Measurements from ENCODE around the gene ACTG1.
A peak's percentile ranks its signal among the peaks of the same experiment; 100 is the strongest.

The ACTG1 gene

GRCh38 chr17:81515530-81516041, 3.0 kb upstream of the ACTG1 start:
- no peak for DNase-seq

DNA sequence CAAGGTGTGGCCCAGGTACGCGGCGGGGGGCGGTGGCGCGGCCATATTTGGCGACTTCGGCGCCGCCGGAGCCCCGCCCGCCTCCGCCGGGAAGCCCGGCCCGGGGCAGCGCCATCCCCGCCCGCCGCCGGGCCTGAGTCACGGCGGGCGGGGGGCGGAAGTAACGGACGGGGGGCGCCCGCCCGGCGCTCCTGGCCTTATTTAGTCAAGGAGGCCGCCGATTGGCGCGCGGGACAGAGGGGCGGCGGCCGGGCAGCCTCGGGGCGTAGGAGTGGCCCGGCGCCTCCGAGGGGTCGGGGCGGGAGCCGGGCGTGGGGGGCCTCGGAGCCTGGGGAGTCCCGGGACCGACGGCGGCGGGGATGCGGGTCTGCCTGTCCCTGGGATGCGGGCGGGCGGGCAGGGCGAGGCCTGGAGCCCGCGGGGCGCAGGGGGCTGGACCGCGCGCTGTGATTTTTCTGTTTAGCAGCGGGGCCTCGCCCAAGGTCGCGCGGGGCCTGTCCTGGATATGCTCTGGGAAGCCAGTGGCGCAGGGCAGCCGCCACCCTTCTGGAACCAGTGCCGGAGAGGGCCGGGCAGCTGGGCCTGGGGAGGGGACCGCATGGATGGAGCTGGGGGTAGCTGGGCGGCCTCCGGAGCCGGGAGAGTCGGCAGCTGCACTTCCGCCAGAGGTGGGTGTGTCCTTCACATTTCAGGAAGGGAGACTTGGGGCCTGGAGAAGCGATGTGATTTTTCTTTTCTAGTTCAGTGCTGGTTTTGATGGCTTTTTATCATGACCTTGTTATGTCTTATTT, 2.3 kb upstream of the ACTG1 start:
- DNase-seq = peak; percentile 79

DNA sequence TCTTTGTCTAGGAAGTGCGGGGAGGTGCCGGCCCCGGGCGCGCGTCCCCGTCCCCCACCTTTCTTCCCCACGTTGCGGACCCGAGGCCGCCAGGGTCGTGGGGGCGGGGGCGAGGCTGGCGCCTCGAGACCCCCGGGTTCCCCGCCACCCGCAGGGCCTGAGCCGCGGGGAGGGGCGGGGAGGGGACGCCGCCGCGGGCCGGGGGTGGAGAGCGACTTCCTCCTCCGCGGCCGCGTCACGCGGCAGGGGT, 1.8 kb upstream of the ACTG1 start:
- no peak for DNase-seq

- peak; percentile 78 for DNase-seq
Measured at GRCh38 chr17:81513753-81514488, 1.3 kb upstream of the ACTG1 start.

DNA sequence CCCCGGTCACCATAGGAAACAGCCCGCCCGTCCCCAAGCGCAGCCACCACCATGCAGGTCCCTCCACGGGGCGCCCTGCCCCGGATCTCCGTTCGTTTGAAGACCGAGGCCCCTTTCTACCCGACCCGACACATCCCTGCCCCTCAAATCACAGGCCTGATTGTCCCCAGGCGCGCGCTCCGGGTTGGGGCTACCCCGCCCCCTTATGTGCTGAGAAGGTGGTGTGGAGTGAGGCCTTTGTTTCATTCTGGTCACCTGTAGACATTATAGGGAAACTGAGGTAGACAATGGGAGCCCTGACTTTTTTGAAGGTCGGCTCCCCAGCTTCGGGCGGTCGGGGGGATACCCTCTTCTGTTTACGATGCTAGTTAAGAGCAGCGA, 763 bp upstream of the ACTG1 start:
- DNase-seq = peak; percentile 75

DNA sequence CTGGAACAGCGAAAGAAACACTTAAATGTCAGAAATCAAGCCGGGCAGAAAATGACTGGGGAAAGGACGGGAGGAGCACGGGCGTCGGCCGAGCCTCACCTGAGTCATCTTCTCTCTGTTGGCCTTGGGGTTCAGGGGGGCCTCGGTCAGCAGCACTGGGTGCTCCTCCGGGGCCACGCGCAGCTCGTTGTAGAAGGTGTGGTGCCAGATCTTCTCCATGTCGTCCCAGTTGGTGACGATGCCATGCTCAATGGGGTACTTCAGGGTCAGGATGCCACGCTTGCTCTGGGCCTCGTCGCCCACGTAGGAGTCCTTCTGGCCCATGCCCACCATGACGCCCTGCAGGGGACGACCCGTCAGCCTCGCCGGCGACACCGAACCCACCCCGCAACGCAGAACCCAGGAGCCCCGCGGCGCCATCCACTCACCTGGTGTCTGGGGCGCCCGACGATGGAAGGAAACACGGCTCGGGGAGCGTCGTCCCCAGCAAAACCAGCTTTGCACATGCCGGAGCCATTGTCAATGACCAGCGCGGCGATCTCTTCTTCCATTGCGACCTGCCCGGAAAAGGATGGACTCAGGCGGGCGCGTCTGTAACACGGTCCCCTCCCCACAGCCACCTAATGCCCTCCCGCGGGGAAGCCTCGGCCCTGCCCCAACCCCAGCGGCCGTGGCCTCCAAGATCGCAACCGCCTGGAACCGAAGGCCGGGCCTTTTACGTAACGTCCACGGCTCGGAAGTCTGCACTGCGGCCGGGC, 616 bp downstream of the ACTG1 start:
- no peak for DNase-seq

DNA sequence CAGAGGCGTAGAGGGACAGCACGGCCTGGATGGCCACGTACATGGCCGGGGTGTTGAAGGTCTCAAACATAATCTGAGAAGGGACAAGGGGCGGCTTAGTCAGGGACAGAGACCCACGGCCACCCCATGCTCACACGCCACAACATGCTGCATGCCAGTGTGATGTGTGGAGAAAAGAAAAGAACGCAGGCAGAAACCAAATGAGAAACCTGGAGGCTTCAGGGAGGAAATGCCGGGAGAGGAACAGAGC, 1.1 kb downstream of the ACTG1 start:
- no peak for DNase-seq

DNA sequence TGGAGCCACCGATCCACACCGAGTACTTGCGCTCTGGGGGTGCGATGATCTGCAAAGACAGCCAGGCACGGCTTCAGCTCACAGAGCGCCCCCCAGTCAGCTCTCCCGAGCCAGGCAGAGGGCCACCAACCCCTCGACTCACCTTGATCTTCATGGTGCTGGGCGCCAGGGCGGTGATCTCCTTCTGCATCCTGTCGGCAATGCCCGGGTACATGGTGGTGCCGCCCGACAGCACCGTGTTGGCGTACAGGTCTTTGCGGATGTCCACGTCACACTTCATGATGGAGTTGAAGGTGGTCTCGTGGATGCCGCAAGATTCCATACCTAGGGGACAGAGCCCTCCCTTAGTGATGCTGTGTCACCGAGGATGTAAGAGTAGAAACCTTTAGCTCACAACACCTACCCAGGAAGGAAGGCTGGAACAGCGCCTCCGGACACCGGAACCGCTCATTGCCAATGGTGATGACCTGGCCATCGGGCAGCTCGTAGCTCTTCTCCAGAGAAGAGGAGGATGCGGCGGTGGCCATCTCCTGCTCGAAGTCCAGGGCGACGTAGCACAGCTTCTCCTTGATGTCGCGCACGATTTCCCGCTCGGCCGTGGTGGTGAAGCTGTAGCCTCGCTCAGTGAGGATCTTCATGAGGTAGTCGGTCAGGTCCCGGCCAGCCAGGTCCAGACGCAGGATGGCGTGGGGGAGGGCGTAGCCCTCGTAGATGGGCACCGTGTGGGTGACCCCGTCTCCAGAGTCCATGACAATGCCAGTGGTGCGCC, 1.6 kb downstream of the ACTG1 start:
- no peak for DNase-seq

- no peak for DNase-seq
Measured at GRCh38 chr17:81509972-81510784, 2.4 kb downstream of the ACTG1 start.

- DNase-seq = peak; percentile 74
Measured at GRCh38 chr17:81509207-81509971, 3.2 kb downstream of the ACTG1 start.

DNA sequence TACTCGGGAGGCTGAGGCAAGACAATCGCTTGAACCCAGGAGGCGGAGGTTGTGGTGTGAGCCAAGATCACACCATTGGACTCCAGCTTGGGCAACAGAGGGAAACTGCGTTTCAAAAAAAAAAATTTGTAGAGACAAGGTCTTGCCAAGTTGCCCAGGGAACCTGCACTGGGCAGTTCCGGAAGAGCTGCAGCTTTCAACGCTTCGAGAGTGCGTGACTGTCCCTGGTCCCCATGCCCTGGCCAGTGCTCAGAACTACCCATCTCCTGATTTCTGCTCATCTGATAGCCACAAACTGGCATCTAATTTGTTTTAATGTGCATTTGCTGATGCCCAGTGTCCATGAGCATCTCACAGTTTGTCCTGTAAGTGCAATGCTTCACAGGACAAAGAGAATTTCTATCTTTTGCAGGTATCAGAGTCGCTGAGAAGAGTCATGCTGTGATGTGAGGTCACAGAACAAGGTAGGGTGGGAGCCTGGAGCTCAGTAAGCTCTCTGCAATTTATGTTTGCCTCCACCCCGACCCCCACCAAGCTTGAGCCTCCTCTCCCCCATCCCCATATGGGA, 3.9 kb downstream of the ACTG1 start:
- peak; percentile 74 for DNase-seq

GRCh38 chr17:81503619-81504018, 9.0 kb downstream of the ACTG1 start:
- DNase-seq = no peak

DNA sequence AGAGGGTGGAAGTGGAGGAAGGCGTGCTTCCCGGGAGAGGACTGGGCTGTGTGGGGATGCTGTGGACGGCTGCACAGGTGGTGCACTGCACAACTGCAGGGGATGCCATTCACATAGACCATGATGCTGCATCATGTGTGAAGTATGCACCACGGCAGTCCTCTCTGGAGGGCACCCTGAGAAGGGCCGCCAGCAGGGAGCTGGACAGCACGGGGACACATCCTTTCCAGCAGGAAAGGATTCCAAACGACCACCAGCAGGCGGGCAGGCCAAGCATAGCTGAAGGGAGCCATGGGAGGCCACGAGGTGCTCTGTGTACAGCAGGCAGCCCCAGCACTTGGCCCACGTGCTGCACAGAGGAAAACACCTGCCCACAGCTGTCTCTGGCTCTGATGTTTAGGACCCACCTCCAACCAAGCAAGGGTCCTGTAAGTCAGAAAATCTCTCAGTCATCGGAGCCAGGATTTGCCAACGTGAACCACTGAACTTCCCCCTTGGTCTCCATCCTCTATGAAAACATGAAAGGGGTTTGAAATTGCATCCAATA, 10.1 kb downstream of the ACTG1 start:
- no peak for DNase-seq

- no peak for DNase-seq
Measured at GRCh38 chr17:81500047-81500446, 12.6 kb downstream of the ACTG1 start.

DNA sequence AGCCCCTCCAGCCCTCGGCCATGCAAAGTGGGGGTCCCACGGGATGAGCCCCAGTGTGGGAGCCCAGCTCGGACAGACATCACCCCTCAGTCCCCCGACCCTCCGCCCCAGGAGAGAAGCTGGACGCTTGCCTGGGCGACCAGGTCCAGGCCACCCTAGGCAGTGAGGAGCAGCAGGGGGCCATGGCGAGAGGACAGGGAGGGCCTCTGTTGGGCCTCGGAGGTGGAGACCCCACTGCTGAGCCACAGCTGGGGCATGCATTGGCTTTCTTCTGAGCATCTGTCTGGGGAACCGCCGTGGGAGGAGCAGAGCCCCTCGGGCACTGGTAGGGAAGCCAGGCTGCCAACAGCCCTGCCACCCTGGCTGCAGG, 13.0 kb downstream of the ACTG1 start:
- no peak for DNase-seq

DNA sequence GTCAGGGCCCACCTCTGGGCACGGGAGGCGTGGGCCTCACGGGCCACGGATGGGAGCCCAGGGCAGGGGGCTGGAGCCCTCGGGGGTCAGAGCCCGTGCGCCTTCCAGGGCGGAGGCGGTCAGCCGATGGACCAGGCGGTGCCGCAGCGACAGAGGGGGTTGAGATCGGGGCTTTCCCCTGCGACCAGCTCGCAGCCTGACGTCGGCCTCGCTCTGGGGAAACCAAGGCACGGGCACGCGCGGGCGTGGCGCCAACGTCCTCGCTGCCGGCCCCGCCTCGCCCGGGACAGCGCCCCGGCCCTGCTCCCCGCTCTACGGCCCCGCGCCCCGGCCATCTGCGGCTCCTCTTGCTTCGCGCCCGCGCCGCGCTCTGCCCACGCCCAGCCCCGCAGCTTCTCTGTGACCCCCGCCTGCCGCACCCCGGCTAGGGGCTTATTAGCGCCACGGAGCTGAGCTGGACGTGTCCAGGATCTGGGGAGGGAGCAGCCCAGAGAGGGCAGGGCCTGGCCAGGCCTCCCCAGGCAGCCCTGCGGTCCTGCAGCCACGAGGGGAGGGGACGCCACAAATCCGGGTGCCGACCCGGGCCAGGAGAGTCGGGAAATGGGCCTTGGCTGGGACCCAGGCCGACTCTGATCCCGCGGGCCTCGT, 13.5 kb downstream of the ACTG1 start:
- DNase-seq = no peak

- peak; percentile 84 for DNase-seq
Measured at GRCh38 chr17:81494626-81495377, 17.8 kb downstream of the ACTG1 start.

DNA sequence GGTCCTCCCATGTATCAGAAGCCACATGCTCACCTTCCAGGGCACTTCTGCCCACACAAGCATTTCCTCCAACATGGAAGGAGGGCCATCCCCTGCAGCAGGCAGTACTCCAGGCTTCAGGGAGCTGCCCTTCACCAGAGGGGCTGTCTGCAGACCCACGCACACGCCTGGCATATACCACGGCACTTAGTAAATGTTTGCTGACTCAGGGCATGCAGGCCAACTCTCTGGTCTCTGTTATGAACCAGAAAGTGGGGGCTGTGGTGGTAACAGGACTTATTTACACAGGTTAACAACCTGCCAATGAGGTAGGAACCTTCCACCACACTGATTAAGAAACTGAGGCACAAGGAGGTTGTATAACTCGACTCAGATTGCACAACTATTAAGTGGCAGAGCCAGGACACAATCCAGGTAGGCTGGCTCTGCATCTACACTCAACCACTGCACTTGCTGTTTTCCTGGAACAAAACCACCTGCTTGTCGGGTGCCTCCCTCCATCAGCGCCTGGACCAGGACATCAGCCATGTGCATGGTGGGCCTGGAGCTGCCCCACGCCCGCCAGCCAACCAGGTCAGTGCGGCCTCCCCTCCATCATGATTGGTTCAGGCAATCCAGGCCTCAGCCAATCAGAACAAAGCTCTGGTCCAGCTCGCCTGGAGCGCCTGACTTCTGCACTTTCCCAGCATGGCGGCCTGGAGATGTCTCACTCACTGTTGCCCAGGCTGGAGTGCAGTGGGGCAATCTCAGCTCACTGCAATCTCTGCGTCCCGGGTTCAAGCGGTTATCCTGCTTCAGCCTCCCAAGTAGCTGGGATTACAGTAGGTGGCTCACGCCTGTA, 19.2 kb downstream of the ACTG1 start:
- DNase-seq = no peak

- DNase-seq = no peak
Measured at GRCh38 chr17:81492706-81493105, 19.9 kb downstream of the ACTG1 start.
